GM18951 (cell line): ENCODE data around the gene NOVA2.

Experiments used
- POLR2A ChIP-seq: IDR thresholded peaks from 4 replicates; pipeline ENCODE4 v1.6.1; 2011; ENCODE audit warnings: mild to moderate bottlenecking; ENCODE audit not compliant: insufficient read length, insufficient read depth; ENCODE audit errors: extremely low read depth
- in situ Hi-C: fragments of 300-500 bp; cut with MboI; formaldehyde crosslinking; loops from one replicate; pipeline ENCODE4 v1.12.0; 2022; ENCODE audit warnings: low sequenced_read_pairs, mixed read lengths, inconsistent platforms; ENCODE audit not compliant: unreplicated experiment

The NOVA2 gene

DNA sequence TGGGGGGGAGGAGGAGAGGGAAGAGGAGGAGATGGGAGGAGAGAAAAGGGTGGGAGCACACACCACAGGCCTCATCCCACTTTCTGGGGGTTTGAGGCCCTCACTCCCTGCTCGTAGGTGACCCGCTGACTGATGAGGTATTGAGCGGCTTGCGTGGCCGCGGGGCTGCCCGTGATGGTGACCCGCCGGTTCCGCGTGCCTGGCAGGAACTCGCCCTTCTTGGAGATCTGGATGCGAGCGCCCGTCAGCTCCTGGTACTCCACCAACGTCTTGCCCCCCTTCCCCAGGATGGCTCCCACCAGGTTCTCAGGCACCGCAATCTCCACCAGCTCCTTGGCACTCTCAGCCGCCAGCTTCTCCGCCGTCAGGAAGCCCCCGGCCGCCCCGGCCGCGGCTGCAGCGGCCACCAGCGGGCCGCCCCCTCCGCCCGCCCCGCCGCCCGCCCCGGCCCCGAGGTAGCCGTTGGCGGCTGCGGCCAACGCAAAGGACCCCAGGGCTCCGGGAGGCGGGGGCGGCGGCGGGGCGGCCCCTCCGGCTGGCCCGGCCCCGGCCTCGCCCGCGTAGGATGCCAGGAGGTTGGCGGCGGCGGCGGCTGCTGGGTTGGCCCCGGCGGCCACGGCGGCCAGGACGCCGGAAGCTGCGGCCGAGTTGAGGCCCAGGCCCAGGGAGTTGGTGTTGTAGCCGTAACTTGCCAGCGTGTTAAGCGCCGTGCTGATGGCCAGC lies 33.7 kb downstream of the NOVA2 start:
- in situ Hi-C loops: no loop called here
- no peak for TF ChIP-seq POLR2A

DNA sequence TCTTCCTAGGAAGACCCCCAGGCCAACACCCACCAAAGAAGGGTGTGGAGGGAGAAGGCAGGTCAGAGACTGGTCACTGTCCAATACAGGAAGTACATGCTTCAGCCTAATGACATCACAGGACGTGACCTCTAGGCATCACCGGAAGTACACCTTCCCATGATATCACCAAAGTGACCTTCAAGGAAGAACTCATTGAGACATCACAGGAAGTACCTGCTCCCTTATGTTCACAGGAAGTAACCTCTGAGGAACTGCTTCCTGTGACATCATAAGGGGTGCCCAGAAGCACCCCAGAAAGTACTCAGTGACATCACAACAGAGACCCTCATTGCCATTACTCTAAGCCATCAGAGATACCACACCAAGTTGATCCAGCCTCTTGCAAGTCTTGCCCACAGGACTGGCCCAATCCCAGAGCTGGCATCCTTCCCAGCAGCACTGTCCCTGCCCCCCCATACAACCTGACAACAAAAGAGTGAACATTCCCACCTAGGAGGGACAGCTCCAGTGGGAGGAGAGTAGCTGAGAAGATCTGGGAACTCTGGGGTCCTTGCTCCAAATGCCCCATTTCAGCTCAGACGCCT lies 34.8 kb downstream of the NOVA2 start:
- in situ Hi-C loops: no loop called here
- no peak for TF ChIP-seq POLR2A

GRCh38 chr19:45935267-45935666 lies 38.4 kb downstream of the NOVA2 start:
- in situ Hi-C loops: no loop called here
- no peak for TF ChIP-seq POLR2A

- in situ Hi-C loops: no loop called here
- no peak for TF ChIP-seq POLR2A
Measured at GRCh38 chr19:45934551-45935230, 39.0 kb downstream of the NOVA2 start.

DNA sequence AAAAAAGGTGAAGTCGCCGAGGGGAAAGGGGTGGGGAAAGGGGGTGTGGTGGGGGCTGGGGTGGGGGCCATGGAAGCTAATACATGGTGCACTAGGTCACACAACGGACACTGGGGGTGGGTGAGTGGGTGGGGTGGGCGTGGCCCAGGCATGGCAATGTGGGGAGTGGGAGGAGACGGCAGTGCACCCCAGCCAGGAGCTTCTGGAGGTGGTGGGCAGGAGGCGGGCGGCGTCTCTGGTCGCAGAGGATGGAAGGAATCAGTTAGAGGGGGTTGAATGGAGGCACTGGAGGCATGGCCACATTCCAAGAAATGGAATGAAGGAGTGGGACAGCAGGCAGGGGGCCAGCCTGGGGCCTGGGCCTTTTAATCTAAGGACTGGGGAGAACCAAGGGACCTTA lies 39.9 kb downstream of the NOVA2 start:
- in situ Hi-C loops: no loop called here
- TF ChIP-seq POLR2A: no peak

DNA sequence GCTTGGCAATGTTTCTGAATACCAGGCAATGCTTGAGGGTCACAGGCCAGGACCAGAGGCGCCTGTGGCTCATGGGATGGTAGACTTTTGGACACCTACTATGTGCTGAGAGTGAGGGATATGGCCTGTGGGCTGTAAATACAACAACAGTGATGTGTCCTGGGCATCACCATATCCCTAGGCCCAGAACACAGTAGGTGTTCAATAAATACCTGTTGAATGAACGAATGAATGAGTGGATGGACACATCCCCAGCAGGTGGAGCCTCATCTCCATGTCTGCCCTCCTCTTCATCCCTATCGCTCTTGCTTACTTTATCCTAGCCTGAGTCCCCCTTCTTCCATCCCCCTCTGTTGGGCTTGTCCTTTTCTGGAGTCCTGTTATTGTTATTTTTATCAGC lies 42.6 kb downstream of the NOVA2 start:
- in situ Hi-C loops: no loop called here
- TF ChIP-seq POLR2A: no peak

DNA sequence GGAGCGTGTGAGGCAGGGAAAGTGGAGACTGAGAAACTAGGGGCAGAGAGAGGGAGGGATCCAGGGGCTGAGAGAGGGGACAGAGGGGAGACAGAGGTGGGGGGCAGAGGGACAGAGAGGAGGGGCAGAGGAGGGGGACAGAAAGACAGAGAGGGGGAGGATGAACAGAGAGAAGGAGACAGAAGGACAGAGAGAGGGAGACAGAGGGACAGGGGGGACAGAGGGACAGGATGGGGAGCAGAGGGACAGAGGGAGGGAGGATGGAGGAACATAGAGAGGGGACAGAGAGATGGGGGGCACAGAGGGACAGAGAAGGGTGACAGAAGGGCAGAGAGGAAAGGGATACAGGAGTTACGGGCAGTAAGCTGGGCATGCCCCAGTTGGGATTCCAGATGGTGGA lies 44.4 kb downstream of the NOVA2 start:
- in situ Hi-C loops: no loop called here
- no peak for TF ChIP-seq POLR2A

GRCh38 chr19:45927565-45928261 lies 46.0 kb downstream of the NOVA2 start:
- in situ Hi-C loops: no loop called here
- peak; percentile 71 for TF ChIP-seq POLR2A

- in situ Hi-C loops: no loop called here
- TF ChIP-seq POLR2A: no peak
Measured at GRCh38 chr19:45924891-45925447, 48.7 kb downstream of the NOVA2 start.

DNA sequence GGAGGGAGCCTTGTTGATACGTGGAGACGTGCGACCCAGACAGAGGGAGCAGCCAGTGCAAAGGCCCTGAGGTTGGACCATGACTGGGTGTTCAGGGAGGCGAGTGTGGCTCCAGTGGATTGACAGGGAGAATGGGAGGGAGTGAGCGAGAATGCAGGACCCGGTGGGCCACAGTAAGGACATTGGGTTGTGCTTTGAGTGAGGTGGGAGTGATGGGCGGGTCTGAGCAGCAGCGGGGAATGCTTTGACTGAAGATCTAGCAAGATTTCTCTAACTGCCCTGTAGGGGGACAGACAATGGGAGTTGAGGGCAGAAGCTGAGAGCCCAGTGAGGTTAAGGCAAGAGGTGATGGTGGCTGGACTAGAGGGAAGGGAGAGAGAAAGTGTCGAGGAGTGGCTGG lies 51.4 kb downstream of the NOVA2 start:
- no peak for TF ChIP-seq POLR2A
- in situ Hi-C loops: no loop called here

- TF ChIP-seq POLR2A: no peak
- in situ Hi-C loops: no loop called here
Measured at GRCh38 chr19:45920458-45920857, 53.2 kb downstream of the NOVA2 start.

- in situ Hi-C loops: no loop called here
- TF ChIP-seq POLR2A: no peak
Measured at GRCh38 chr19:45919678-45920077, 54.0 kb downstream of the NOVA2 start.

GRCh38 chr19:45918721-45919120 lies 54.9 kb downstream of the NOVA2 start:
- no peak for TF ChIP-seq POLR2A
- in situ Hi-C loops: no loop called here
